Activated T-helper 9 cell treated with anti-CD3 and anti-CD28 coated beads, Interleukin-2, amount 50 U/mL, for 16 hours (primary cell): ENCODE measurements around the gene MAFG.

Experiments
- DNase-seq: peaks from one replicate; pipeline ENCODE4 v3.0.0-alpha.2; 2020; ENCODE audit warnings: low read depth

Gene MAFG

DNA sequence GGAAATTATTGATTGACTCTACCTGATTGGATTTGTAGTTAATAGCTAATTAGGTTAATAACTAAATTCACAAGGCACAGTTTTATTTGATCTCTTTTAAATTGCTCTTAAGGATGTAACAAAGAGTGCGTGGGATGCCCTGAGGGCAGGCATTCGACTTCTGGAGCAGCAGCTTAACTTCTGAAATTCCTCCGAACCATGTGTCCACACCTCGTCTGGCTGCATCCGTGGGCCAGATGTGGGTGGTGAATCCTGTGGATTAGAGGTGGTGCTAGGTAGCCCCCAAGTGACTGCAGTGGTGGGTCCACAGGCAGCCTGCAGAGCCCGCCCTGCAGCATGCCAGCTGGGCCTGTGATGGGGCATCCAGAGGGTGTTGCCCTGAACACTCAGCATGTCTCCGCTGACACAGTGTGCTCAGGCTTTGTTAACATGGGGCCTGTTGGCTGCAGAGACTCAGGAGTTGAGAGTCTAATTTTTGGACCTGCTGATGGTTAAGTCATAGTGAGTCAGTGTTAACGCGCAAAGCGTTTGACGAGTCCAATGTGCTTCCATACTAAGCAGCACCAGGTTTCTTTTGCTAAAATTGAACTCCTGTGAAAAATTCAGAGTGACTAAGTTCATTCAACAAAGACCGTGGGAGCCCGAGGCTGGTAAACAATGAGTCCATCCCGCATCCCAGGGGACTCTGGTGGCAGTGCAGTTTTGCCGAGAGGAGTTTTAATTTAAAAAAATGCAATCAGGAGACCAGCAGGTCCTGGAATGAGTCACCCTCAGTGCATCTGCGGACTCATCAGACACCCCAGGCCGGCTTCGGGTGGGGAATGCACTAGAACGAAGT lies 29.3 kb downstream of the MAFG start:
- DNase-seq = no peak

DNA sequence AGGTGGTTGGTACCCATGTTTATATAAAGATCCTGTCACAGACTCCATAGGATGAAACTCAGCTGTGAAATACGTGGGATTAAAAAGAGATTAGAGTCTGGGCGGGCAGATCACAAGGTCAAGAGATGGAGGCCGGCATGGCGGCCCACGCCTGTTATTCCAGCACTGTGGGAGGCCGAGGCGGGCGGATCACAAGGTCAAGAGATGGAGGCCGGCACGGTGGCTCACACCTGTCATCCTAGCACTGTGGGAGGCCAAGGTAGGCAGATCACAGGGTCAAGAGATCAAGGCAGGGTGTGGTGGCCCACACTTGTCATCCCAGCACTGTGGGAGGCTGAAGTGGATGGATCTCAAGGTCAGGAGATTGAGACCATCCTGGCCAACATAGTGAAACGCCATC lies 32.1 kb downstream of the MAFG start:
- DNase-seq = no peak

DNA sequence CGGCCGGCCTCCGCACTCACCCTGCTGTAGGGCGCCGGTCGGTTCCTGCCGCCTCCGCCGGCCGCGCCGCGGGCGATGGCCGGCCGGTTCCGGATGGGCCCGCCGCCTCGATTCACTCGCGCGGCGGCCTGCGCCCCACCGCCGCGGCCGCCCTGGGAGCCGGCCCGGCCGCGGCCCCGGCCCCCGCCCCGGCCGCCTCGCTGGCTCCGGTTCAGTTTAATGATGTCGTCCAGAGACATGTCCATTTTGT lies 36.3 kb downstream of the MAFG start:
- no peak for DNase-seq

DNA sequence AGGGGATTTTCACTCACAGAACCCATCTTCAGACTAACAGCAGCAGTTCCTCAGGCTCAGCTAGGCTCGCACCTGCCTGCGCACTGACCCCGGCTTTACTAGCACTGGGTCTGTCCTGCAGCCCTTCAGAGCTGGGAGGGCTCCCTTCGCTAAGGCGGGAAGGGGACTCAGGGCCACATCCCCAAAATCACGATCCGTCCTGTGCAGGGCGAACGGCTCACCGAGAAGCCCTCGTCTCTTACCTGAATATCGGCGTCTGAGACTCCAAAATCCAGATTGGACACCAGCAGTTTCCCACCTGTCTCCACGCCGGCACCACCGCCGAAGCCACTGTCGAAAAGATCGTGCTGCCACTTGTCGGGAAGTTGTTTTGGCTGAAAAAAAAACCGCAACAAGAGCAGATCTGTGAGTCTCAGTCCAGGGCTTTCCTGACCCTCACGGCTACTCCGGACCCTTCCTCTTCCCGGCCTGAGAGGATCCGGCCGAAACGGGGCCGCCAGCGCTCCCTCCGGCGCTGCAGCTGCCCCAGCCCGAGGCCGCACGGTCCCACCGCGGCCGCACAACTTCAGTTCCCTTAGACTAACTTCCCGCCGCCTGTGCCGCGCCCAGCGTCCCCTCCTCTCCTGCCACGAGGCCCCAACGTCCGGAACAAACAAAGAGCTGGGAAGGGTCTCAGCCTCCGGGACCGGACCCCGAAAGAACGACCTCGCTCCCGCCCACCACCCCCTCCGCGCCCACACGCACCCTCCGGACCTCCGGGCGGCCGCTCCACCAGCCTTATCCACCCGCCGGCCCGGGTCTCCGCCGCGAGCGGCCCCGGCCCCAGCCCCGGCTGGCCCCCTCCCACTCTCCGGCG lies 36.9 kb downstream of the MAFG start:
- no peak for DNase-seq

DNA sequence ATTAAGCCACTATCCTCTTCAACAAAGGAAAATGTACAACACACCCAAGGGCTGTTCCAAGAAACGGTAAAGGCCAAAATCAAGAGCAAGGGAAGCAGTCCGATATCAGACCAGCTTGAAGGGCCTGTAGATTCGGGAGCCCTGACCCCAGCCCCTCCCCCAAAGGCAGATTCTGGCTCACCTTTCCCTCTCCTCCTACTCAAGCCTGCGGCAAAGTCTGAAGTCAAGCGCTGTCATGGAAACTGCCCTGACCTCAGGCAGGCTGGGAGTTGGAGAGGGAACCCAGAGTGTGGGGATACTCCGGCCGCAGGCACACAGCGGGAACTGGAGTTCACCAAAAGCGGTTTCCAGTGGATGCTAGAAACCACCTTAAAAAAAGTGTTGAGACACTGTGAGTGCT lies 37.9 kb downstream of the MAFG start:
- no peak for DNase-seq

DNA sequence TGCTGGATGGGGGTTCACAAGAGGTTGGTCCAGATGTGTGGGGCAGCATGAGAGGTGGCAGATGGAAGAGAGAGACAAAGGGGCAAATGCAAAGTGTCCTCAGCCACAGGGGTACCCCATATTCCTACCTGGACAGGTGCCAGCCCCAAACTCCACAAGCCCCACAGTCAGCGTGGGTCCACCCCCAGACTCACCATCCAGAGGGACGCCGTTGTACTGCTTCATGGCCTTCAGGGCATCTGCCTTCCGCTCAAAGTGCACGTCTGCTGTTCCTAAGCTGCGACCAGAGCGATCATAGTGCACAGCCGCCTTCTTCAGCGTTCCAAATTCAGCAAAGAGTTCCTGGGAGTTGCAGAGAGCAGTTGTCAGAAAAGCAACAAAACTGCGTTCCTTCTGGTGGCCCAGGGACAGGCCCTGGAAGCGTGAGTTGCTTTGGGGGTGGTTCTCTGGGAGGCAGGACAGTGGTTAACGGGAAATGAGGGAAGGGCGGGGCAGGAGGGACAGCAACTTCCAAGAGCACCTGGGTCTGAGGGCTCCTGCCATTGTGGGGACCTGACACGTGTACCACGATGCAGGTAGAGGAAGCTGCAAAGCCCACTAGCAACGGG lies 38.4 kb downstream of the MAFG start:
- no peak for DNase-seq

DNA sequence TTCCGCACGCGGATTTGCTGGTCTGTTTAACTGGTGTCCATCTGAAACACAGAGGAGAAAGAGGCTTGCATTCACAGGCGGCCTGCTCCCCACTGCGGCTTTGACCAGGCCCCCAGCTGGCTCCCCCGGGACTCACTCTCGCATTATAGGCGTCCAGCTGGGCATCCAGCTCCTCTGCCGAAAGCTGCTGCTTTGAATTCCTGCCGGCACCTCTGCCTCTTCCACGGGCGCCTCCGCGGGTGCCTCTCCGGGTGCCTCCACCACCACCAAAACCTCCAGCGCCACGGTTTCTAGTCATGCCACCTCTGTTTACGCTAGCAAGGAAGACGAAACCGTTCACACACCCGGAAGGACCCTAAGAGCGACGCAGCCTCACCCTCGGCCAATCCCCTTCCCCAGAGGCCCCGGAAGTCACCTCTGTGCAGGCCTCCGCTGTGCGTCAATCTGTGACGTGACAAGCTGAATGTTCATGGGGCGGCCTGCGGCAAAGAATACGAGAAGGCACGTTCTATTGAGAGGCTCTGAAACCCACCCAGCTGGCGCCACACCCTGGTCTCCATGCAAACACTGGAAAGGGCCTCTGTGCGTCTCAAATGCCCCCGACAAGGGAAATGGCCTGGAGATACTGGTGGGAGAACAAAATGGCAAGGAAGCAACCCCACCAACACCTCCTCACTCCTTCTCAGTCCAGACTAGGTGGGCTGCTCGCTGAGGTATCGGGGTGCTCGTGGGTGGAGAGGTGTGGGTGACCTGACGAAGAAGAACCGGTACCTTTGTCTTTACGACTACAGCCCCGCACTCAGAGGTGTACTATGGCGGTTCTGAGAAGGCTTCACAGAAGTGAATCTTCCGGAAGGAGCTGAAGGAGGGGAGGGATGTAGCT lies 39.2 kb downstream of the MAFG start:
- DNase-seq = no peak

DNA sequence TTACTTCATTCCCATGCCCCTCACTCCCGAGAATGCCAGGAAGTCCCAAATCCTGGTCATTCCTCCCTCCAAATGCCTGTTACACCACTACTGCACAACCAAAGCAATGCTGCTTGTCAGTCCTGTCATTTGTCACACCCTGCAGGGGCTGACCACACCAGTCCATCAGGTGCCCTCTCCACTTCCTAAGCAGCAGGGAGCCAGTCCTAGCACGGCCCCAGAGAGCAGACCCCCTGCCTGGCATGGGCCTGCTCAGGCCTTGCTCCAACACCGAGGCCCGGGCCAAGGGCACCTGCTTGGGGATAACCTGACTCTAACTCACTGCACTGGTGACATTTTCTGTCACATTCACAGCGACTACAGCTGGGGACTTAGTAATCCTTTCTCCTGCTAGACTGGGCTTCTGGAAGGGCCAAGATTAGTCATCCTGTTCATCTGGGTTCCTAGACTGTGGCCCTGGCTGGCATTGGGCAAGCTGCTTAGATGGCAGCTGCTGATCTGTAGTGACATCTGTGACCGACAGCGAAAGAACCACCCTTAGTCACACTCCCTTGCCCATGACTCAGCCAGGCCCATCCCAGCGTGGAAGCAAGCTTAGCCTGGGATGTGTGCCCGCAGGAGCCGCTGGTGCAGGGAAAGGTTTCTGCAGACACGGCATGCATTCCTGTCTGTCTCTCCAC lies 41.5 kb downstream of the MAFG start:
- no peak for DNase-seq

DNA sequence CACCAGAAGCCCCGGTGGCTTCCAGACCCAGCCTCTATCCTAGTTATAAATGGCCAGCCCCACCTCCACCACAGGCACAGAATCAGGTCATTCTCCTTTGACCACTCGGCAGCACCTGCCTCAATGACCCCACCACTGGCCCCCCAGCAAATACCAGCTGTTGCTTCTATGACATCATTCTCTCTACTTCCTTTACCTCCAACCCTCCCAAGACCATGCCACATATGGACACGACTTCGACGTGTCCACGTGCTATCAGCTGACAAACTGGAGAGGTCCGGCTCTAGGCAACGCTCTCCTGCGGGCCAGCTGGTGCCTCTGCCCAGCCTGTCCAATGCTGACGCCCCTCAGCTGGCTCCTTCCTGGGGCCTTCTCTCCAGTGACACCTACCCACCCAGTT lies 42.1 kb downstream of the MAFG start:
- no peak for DNase-seq

DNA sequence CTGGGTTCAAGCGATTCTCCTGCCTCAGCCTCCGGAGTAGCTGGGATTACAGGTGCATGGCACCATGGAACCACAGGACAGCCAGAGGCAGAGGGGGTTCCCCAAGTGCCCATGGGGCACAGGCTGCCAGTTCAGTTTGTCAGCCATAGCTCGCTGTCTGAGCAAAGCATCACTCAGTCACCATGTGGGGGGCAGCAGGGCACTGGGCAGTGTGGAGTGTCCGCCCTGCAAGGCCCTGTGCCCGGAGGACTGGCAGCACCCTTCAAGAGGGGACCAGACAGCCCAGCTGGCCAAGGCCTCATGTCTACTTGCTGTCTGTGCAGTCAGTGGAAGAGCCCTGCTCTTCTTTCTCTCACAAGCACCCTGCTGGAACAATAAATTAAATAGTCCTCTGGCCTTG lies 42.6 kb downstream of the MAFG start:
- no peak for DNase-seq

DNA sequence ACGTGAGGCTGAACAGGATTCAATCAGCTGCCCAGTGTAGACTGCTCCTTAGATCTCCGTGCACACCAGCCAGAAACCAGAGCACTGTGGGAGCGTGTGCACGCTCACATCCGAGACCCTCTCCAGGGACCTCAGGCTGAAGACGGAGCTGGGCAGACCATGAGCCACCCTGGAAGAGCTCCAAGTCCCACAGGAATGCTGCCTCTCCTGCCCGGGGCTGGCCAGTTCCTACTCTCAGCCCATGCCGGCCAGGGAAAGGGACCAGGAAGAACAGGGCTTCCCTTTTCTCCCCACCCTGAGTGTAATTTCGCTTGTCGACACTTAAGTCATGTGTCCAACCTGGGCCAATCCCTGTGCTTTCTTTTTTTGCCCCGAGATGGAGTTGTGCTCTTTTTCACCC lies 43.0 kb downstream of the MAFG start:
- DNase-seq = no peak

DNA sequence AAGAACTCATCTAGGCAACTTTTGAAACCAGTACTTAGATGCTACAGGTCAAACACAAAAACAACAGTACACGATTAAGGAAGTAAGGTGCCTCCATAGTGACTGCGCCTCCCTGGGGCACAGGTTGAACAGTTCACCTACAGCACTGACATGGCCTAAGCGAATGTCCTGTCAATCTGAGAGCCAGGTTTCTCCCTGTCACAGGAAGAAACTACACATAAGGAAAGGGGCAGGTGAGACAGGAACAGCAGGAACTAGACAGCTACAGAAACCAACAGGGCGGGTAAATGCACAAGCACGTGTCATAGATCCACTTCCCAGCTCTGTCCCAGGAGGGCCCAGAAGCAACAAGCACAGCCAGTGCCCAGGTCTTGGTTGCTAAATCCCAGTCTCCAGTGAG lies 48.4 kb downstream of the MAFG start:
- DNase-seq = no peak

DNA sequence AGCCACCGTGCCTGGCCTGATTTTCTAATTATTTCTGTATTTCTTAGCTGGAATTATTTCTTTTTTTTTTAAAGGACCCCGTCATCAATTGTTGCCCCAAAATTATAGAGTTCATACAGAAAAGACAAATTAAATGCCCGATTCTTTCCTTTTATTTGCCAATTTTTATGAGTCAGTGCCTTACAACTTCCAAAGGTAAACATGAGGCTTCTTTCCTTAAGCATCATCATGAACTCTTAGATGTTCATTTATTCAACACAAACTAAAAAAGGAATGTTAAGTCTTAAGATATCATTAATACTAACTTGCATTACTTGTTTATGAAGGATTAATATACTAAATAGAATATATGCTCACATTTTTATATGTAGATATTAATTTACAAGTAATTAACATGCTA lies 49.2 kb downstream of the MAFG start:
- no peak for DNase-seq

DNA sequence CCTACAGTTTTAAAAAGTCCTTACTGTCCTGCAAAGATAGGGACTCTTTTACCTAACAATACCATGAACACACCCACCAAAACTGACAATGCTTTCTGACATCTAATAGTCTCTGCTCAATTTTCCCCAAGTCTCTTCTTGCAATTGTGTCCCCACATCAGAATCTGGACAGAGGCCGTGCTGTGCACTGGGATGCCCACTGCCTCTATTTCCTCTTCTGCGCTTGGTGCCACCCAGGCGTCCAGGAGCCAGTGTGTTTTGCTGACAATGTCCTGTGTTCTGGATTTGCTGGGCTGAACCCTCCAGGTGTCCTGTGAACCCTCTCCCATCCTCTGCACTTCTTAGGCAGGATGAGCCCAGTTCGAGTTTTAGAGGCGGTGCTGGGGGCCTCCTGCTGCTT lies 50.0 kb downstream of the MAFG start:
- no peak for DNase-seq

DNA sequence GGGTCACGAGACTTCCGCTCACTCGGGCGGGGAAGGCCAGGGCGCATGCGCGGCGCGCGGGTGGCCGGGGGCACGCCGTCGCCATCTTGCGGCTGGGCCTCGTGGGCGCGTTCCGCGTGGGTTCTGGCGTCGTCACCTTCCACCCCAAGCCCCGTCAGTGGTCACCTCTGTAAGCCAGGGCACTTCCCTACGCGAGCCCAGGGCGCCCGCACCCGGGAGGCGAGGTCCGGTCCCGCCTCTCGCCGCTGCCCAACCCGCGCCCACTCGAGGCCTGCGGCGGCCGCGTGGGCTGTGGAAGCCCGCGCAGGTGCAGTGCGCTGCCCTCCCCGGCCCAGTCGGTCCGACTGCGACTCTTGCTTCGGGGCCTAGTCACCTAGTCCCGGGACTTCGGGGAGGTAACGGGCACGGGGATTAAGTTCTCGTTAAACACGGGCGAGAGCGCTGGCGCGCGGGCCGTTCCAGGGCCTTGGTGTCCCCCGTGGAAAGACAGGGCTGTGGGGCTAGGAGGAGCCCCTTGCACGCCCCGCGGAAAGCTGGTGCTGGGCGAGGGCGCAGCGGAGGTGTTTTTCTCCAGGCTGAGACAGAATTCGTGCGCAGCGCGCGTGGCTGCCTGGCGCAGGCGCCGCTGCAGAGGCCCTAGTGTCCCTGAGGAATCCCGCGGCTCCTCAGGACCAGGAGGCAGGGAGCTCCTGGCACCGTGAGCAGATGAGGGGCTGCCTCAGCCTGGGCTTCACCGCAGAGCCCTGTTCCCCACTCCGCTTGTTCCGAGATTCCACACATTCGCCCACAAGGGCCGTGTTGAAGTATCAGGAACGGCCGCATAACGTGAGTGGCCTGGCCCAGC lies 55.9 kb downstream of the MAFG start:
- DNase-seq = peak; percentile 94

DNA sequence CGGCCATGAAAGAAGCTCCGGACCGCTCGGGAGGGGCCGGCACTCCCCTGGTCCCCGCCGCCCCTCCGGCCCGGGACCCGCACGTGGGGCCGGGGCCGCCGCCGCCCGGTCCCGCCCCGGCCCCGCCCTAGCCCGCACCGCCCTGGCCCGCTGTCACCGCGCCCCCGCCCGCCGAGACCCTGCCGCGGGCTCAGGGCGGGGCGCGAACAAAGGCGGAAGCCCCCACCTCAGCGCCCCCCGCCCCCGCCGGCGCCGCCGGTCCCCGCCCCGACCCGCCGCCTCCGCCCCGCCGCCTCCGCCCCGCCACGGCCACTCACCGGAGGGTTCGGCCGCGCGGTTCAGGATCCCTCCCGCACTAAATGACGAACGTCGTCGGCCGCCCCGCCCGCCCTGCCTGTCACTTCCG lies 56.6 kb downstream of the MAFG start, which contains the start of gene ARHGDIA:
Gene ARHGDIA (minus strand): TSS at position 357 of the 406 bp plus-strand sequence. CDS start 1,407 bp downstream, outside the sequence.
- DNase-seq = no peak

DNA sequence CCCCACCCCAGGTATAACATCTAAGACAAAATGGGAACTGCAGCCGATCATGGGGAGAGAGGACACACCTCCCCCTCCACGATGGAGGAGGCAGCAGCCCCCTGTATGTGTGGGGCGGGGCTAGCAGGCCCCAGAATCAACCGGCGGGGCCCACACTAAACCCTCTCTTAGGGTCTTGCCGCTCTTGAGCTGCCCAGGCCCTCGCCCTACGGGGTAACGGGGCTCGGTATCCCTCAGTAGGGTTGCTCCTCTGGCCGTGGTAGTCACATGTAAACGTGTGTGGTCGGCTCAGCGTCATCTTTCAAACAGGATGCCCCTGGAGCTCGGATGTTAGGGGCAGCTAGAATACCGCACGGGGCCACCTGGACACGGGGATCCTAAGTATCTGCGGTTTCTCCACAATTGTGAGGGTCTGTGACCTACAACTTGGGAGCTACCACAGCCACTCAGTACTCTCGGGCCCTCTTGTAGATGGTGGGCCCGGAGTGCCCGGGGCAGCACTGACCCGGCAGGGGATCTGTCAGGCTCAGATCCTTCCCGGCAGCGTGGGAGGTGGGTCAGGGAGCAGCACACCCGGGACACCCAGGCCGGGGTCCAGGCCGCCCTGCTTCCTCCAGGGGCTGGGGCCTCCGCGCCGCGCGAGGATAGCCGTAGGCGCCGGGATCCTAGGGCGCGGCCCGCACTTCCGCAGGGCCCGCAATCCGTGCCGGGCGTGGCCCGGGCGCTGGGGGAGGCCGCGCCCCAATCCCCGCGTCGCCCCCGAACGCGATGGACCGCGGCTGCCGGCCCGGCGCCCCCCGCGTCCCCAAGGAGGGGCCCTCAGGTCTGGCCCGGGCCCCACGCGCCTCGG lies 57.2 kb downstream of the MAFG start:
- no peak for DNase-seq

DNA sequence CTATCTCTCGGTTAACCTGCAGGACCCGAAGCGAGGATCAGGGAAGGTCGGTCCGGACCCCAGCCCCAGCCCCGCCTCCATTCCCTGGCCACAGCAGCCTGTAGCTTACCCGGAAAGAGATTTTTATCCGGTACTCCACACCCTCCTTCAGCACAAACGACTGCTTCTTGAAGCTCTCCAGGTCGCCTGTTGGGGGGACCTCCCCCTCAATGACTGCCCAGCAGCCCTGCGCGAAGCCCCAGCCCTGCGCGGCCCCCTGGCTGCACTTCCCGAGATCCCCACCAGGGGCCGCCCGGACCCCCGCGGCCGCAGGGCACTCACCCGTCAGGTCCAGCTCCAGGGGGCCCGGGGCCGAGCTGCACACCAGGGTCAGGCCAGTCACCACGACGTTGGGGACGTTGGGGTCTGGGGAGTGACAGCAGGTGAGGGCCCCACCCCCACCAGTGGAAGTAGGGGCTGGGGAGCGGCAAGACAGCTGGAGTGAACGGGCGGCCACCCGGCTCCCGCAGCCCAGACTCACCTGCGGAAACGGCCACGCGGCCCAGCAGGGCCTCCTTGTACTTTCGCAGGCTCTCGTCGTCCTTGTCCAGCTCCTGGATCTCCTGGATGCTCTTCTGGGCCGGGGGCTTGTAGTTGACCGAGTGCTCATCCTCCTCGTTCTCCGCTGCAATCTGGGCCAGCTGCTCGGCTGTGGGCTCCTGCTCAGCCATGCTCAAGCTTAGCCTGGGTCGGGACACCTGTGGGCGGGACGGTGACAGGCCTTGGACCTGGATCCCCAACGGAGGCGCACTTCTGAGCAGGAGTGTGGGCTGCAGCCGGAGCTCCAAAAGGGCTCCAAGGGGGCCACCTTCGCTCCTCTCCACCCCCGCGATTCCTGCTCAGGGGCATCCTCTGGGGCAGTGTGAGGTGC lies 58.1 kb downstream of the MAFG start:
- no peak for DNase-seq
